Rectal smooth muscle tissue (tissue), 1 donor: ENCODE data around the gene TTLL9.
A peak's percentile ranks its signal among the peaks of the same experiment; 100 is the strongest.

ENCODE experiments used
- H3K27ac ChIP-seq: one replicate; pipeline ENCODE4 v1.7.0; 2013; ENCODE audit warnings: low read depth, low read length, inconsistent platforms
- H3K27me3 ChIP-seq: one replicate; pipeline ENCODE4 v1.7.0; 2013; ENCODE audit warnings: low read length; ENCODE audit not compliant: control insufficient read depth, insufficient read depth
- H3K36me3 ChIP-seq: one replicate; pipeline ENCODE4 v1.7.0; 2013; ENCODE audit warnings: low read length; ENCODE audit not compliant: control insufficient read depth, insufficient read depth
- H3K4me1 ChIP-seq: one replicate; pipeline ENCODE4 v1.7.0; 2013; ENCODE audit warnings: low read length; ENCODE audit not compliant: control insufficient read depth, insufficient read depth
- H3K4me3 ChIP-seq: one replicate; pipeline ENCODE4 v1.7.0; 2013; ENCODE audit warnings: low read length
- H3K9ac ChIP-seq: one replicate; pipeline ENCODE4 v1.7.0; 2013; ENCODE audit warnings: low read length

TTLL9 gene

DNA sequence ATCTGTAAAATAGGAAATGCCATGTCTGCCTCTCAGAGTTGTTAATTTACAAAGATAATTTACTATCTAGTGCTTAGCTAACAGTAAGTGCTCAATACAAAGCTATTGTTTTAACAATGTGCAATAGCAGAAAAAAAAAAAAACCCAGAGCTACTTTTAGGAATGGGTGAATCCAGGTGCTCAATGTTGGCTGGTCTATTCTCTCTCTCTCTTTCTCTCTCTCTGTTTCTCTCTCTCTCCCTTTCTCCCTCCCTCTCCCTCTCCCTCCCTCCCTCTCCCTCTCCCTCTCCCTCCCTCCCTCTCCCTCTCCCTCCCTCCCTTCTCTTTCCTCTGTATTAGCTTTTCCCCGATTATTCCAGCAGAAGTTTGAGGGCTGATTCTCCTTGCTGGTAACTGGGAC, 67.4 kb downstream of the TTLL9 start:
- Histone ChIP-seq H3K4me1 (no peaks in the 10 kb centered on the region), H3K4me3 (no peak overlapping the region), H3K9ac (no peak overlapping the region), H3K36me3 (no peaks in the 10 kb centered on the region), H3K27me3 (no peaks in the 10 kb centered on the region), H3K27ac (no peak overlapping the region)

DNA sequence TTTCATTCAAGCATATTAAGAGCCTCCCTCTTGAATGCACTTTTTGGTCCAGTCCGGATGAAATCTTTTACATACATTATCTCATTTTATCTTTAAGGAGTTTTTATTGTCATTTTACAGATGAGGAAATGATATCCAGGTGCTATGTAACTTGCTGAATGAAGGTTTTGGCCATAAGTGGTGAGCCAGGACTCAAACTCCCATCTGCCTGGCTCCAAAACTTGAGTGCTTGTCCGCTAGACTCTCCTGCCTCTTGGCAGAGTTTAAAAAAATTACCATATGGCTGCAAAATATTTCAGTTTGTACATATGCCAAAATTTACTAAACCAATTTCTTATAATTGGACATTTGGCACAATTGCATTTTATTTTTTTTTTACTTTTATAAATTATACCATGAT, 69.2 kb downstream of the TTLL9 start:
- Histone ChIP-seq H3K4me3 (no peak overlapping the region), H3K27me3 (no peaks in the 10 kb centered on the region), H3K27ac (no peak overlapping the region), H3K4me1 (peaks cover 7% of the 10 kb centered on the region), H3K36me3 (no peaks in the 10 kb centered on the region), H3K9ac (no peak overlapping the region)

- H3K4me3 ChIP-seq: no peak overlapping the region
- peak overlapping the region; percentile 60 for H3K27ac ChIP-seq
- no peak overlapping the region for H3K9ac ChIP-seq
- peaks cover 27% of the 10 kb centered on the region for H3K36me3 ChIP-seq
- peaks cover 7% of the 10 kb centered on the region for H3K4me1 ChIP-seq
- H3K27me3 ChIP-seq: no peaks in the 10 kb centered on the region
These were observed 72.6 kb downstream of the TTLL9 start for GRCh38 chr20:31943052-31943471.

GRCh38 chr20:31945319-31945718, 74.9 kb downstream of the TTLL9 start:
- Histone ChIP-seq H3K27ac (no peak overlapping the region), H3K4me1 (peaks cover 10% of the 10 kb centered on the region), H3K9ac (no peak overlapping the region), H3K27me3 (no peaks in the 10 kb centered on the region), H3K4me3 (no peak overlapping the region), H3K36me3 (peaks cover 41% of the 10 kb centered on the region)

GRCh38 chr20:31945785-31946184, 75.4 kb downstream of the TTLL9 start:
- peaks cover 42% of the 10 kb centered on the region for H3K36me3 ChIP-seq
- no peak overlapping the region for H3K9ac ChIP-seq
- no peaks in the 10 kb centered on the region for H3K27me3 ChIP-seq

DNA sequence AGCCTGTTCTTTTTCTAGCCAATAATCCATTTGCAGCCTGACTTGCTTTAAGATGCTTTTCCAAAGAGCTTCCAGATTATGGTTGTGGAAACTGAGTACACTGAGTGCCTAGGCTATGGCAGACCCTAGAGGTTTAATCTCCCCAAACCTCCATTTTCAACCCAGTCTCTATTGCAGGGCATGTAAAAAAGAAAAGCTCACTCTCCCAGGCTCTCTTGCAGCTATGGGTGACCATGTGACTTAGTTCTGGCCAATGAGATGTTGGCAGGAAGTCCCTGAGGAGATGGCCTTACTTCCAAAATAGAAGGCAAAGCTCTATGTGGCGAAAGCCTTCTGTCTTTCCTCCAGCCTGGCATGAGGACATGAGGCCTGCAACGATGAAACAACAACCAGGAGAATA, 77.6 kb downstream of the TTLL9 start:
- Histone ChIP-seq H3K27ac (no peak overlapping the region), H3K36me3 (peaks cover 42% of the 10 kb centered on the region), H3K27me3 (no peaks in the 10 kb centered on the region), H3K4me3 (no peak overlapping the region), H3K9ac (no peak overlapping the region), H3K4me1 (peaks cover 17% of the 10 kb centered on the region)

More at GRCh38 chr20:31945785-31946184, 75.4 kb downstream of the TTLL9 start:
- peaks cover 14% of the 10 kb centered on the region for H3K4me1 ChIP-seq
- no peak overlapping the region for H3K4me3 ChIP-seq
- no peak overlapping the region for H3K27ac ChIP-seq

DNA sequence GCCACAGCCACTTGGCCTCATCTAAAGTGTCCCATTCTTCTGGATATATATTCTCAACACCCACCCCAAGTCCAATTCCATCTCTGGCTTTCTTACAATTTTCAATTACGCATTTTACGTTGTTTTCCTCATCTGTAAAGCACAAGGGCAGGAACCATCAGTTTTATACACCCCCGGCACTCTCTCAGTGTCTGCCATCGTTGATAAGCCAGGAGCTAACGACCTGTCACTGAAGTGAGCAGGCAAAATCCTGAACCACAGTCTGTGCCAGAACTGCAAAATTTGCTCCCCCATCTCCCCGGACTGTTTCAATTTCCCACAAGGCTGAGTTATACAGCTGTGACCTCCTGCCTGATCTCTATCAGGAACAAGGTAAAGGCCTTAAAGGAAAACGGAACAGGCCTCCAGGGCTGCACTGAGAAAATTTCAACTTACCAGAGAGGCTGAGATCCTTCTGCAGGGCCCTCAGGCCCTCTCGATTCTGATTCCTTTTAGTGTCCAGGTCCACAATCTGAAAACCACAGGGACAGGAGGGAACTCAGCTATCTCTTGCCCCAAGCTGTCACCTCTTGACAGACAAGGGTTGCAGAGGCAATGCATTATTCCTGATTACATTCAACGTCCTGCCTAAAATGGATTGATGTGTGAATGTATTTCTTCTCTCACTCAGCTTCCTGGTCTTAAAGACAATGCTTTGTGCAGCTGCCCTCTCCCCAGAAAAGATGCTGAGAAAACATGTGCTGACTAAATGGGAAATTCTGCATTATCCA, 79.6 kb downstream of the TTLL9 start:
- H3K4me3 ChIP-seq: peak overlapping the region; percentile 64
- H3K36me3 ChIP-seq: peaks cover 40% of the 10 kb centered on the region

DNA sequence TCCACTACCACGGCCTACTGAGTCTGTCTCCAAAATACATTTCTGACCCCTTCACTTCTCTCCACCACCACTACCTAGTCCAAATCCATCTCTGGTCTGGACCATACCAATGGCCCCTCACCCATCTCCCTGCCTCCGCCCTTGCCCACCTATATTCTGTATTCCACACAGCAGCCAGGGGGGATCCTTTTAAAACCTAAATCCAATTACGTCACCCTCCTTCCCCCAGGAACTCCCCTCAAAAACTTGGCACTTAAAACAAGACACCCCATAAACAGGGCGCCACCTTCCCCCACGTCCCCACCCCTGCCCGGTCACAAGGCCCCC, 80.7 kb downstream of the TTLL9 start:
- H3K4me3 ChIP-seq: peak overlapping the region; percentile 64
- H3K27ac ChIP-seq: no peak overlapping the region
- peaks cover 11% of the 10 kb centered on the region for H3K4me1 ChIP-seq
- no peaks in the 10 kb centered on the region for H3K27me3 ChIP-seq
- H3K9ac ChIP-seq: peak overlapping the region; percentile 4
- H3K36me3 ChIP-seq: peaks cover 29% of the 10 kb centered on the region

More for the DNA sequence above, 79.6 kb downstream of the TTLL9 start:
- Histone ChIP-seq H3K27me3 (no peaks in the 10 kb centered on the region), H3K27ac (no peak overlapping the region), H3K9ac (no peak overlapping the region), H3K4me1 (peaks cover 11% of the 10 kb centered on the region)

GRCh38 chr20:31951530-31952453, 81.4 kb downstream of the TTLL9 start, which contains the start of gene PDRG1:
PDRG1 (minus strand) TSS chr20:31952046; CDS start chr20:31951961, 85 bp downstream.
- peak within 1 kb of the TSS; percentile 53 for H3K27ac ChIP-seq
- peak within 1 kb of the TSS; percentile 64 for H3K4me3 ChIP-seq
- H3K9ac ChIP-seq: peak within 1 kb of the TSS; percentile 4
- H3K27me3 ChIP-seq: peaks cover 2% of the 10 kb centered on the region
- peaks cover 11% of the 10 kb centered on the region for H3K4me1 ChIP-seq
- H3K36me3 ChIP-seq: peaks cover 23% of the 10 kb centered on the region

GRCh38 chr20:31953556-31954148, 83.2 kb downstream of the TTLL9 start:
- peaks cover 2% of the 10 kb centered on the region for H3K27me3 ChIP-seq
- H3K36me3 ChIP-seq: peaks cover 8% of the 10 kb centered on the region
- H3K9ac ChIP-seq: no peak overlapping the region
- H3K4me3 ChIP-seq: no peak overlapping the region
- no peak overlapping the region for H3K27ac ChIP-seq
- H3K4me1 ChIP-seq: peaks cover 11% of the 10 kb centered on the region

DNA sequence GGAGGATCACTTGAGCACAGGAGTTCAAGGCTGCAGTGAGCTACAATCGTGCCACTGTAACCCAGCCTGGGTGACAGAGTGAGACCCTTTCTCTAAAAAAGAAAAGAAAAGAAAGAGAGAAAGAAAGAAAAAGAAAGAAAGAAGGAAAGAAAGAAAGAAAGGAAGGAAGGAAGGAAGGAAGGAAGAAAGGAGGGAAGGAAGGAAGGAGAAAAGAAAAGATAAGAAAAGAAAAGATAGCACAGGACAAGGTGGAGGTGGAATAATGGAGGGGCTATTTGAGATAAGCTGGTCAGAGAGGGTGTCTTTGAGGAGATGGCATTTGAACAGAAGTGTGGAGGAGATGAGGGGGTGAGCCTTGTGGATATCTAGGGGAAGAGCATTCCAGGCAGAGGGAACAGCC, 84.1 kb downstream of the TTLL9 start:
- H3K27me3 ChIP-seq: peaks cover 2% of the 10 kb centered on the region
- no peak overlapping the region for H3K9ac ChIP-seq
- H3K4me3 ChIP-seq: no peak overlapping the region
- H3K27ac ChIP-seq: no peak overlapping the region
- peaks cover 11% of the 10 kb centered on the region for H3K4me1 ChIP-seq
- peaks cover 8% of the 10 kb centered on the region for H3K36me3 ChIP-seq
